HuH-7 (cell line): ENCODE results near the gene SARNP.
"Not testable (repeated sequence)": the region's sequence is repeated elsewhere in the genome, so short reads cannot be mapped to it uniquely, and the experiment has no call there.

Experiments
- DNase-seq: peaks from one replicate; pipeline ENCODE4 v3.0.0; 2011; ENCODE audit warnings: low spot score

The SARNP gene, protein sequence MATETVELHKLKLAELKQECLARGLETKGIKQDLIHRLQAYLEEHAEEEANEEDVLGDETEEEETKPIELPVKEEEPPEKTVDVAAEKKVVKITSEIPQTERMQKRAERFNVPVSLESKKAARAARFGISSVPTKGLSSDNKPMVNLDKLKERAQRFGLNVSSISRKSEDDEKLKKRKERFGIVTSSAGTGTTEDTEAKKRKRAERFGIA

GRCh38 chr12:55817345-55818139 is at the start of gene SARNP, which contains the start of gene ORMDL2:
SARNP (minus strand) TSS chr12:55817724; CDS start chr12:55817701, 23 bp downstream.
ORMDL2 (plus strand) TSS chr12:55818041; CDS start chr12:55819000, 959 bp downstream.
- peak; percentile 93 for DNase-seq

GRCh38 chr12:55866454-55867004 is 49.0 kb upstream of the SARNP start:
- not testable (repeated sequence) for DNase-seq

- no peak for DNase-seq
Measured at GRCh38 chr12:55865327-55865726, 47.8 kb upstream of the SARNP start.

DNA sequence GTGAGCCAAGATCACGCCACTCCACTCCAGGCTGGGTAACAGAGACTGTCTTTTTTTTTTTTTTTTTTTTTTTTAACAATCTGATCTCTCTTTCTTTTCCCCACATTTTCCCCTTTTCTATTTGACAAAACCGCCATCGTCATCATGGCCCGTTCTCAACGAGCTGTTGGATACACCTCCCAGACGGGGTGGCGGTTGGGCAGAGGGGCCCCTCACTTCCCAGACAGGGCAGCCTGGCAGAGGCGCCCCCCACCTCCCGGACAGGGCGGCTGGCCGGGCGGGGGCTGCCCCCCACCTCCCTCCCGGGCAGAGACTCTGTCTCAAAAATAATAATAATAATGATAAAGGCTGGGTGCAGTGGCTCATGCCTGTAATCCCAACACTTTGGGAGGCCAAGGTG is 45.4 kb upstream of the SARNP start:
- DNase-seq: not testable (repeated sequence)

GRCh38 chr12:55862286-55862685 is 44.8 kb upstream of the SARNP start:
- DNase-seq: no peak

- DNase-seq: no peak
Measured at GRCh38 chr12:55861871-55862270, 44.3 kb upstream of the SARNP start.

- no peak for DNase-seq
Measured at GRCh38 chr12:55861396-55861795, 43.9 kb upstream of the SARNP start.

DNA sequence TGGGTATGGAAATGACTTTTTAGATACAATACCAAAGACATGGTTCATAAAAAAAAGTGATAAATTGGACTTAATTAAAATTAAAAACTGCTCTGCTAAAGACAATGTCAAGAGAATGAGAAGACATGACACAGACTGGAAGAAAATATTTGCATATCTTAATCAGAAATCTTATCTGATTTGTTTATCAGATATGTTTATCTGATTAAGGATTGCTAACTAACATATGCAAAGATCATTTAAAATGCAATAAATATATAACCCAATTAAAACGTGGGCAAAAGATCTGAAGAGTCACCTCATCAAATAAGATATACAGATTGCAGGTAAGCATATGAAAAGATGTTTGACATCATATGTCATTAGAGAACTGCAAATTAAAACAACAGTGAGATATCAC is 35.2 kb upstream of the SARNP start:
- no peak for DNase-seq

GRCh38 chr12:55850893-55851292 is 33.4 kb upstream of the SARNP start:
- DNase-seq: no peak

DNA sequence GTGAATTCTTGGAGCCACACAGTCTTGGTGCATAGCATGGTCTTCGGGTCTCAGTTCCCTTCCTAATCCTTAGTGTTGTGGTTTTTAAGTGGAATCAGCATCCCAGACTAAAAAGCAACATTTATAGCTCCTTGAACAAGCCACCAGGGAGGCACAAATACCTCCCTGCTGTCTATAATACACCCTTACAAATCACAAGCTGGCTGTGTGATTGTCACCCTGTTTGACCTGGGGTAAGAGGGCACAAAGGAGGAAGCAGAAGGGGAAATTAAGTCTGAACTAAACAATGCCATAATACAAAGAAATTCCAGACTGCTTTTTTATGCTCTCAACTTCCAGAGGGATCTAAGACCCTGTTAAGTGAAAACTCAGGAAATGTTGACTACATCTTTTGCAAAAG is 32.9 kb upstream of the SARNP start:
- DNase-seq: no peak

DNA sequence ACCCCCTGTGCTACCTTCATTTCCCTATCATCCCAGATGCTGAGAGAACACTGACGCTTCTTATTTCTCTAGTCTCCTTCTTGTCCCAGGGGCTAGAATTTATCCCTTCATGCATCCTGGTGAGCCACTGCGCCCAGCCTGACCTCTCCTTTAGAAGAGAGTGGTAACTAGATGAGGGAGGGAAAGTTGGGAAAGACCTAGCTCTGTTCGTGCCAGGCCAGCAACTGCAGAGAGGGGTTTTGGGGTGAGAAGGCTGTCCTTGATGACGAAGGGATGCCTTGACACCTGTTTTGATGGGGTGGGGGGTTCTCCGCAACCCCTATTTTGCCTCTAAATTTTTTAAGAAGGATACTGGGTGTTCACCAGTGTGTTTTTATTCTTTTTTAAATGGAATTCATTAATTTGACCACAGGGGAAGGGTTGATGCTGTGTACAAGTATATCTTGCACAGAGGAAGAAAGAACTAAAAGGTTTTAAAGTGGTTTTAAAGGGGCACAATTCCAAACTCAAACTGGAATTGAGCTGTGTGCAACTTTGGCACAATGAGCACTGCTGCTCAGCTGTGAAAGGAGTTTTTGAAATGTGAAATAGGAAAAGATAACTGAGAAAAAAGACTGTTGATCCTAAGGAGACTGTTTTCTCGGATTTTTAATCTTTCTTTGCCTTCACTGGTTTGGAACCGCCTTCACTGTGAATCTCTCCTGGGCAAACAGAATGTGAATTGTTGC is 32.3 kb upstream of the SARNP start:
- no peak for DNase-seq

GRCh38 chr12:55847603-55848291 is 30.2 kb upstream of the SARNP start:
- no peak for DNase-seq

- no peak for DNase-seq
Measured at GRCh38 chr12:55847033-55847432, 29.5 kb upstream of the SARNP start.

- DNase-seq: no peak
Measured at GRCh38 chr12:55845785-55846496, 28.4 kb upstream of the SARNP start.

- DNase-seq: no peak
Measured at GRCh38 chr12:55845361-55845760, 27.8 kb upstream of the SARNP start.

GRCh38 chr12:55844961-55845360 is 27.4 kb upstream of the SARNP start:
- no peak for DNase-seq

GRCh38 chr12:55843431-55843830 is 25.9 kb upstream of the SARNP start:
- DNase-seq: no peak

DNA sequence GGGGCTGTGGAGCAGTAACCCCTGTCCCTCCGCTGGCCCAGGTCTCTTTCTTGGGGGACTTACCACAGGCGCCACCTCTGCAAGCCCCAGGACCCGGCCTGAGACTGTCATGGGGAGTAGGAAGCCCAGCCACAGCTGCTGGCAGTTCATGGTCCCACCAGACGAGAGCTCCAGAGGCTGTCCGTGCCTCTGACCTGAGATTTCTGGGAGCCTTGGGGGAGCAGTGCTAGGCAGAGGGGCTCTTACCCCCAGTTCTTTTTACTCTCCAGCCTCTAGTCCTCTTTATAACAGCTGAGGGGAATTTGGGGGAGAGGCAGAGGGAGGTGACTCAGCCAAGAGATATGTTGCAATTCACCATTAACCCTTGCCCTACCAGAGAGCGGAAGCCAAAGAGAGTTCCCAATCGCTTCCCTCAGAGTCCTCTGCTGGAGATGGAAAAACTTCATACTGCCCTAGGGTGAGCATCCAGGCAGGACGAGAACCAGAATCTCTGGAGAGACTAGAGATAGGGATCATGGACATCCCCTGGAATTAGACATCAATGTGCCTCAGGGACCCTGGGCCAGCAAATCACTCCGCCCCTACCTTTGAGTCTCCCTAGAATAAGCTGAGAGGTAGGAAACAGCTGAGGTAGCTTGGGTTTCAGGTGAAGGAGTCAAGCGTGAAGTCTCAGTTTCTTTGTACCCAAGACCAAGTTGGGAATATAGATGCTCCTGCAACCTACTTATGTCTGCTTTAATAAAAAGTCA is 25.3 kb upstream of the SARNP start, which contains the start of gene MMP19:
MMP19 (minus strand) TSS at position 256 of the 749 bp plus-strand sequence; CDS start at position 150, 106 bp downstream.
- DNase-seq: no peak

- no peak for DNase-seq
Measured at GRCh38 chr12:55840581-55841351, 23.2 kb upstream of the SARNP start.
